Measurements from ENCODE around the gene ADH1B. TPM values are rescaled to one million over a fixed set of nuclear protein-coding genes. Genes with fewer than 3 reads are reported as not detected.

ADH1B gene
- total and polyA plus RNA-seq, 4 donors: 38.3 to 1,460 (median 911) TPM

DNA sequence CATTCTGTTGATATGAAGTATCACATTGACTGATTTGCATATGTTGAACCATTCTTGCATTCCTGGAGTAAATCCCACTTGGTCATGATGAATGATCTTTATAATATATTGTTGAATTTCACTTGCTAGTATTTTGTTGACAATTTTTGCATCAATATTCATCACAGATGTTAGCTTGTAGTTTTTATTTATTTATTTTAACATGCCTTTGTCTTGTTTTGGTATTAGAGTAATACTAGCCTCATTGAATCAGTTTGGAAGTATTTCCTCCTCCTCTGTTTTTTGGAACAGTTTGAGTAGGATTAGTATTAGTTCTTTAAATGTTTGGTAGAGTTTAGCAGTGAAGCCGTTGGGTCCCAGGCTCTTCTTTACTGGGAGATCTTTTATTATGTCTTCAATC lies 45.3 kb upstream of the ADH1B start:
- no peaks in the 10 kb centered on the region for H3K4me1 ChIP-seq (ENCODE audit: control insufficient read depth in 4 of 4, insufficient read depth in 4 of 4, low read length in 3 of 4)
- H3K9ac ChIP-seq (ENCODE audit: low read depth in 1 of 2, low read length in 2 of 2): no peak overlapping the region
- H3K9me3 ChIP-seq (ENCODE audit: control insufficient read depth in 4 of 4, low read length in 3 of 4): no peaks in the 10 kb centered on the region
- DNase-seq (ENCODE audit: low spot score): no peak
- TF ChIP-seq JUND (IDR thresholded peaks at IDR 0.05) (no peak), SP1 (IDR thresholded peaks at IDR 0.05) (no peak), HNF4G (IDR thresholded peaks at IDR 0.05) (no peak), TAF1 (conservative IDR thresholded peaks at IDR 0.05) (no peak), RAD21 (IDR thresholded peaks at IDR 0.05) (no peak), GABPA (IDR thresholded peaks at IDR 0.05 in 1 of 2, conservative IDR thresholded peaks at IDR 0.05 in 1 of 2) (no peak), NR2F2 (IDR thresholded peaks at IDR 0.05) (no peak), HNF4A (conservative IDR thresholded peaks at IDR 0.05) (no peak), RXRA (IDR thresholded peaks at IDR 0.05) (no peak), FOXA2 (IDR thresholded peaks at IDR 0.05) (no peak), YY1 (IDR thresholded peaks at IDR 0.05) (no peak), EGR1 (IDR thresholded peaks at IDR 0.05; ENCODE audit: low read depth in 2 of 2) (no peak), FOXA1 (IDR thresholded peaks at IDR 0.05) (no peak)
- TF ChIP-seq, protein P1, sequence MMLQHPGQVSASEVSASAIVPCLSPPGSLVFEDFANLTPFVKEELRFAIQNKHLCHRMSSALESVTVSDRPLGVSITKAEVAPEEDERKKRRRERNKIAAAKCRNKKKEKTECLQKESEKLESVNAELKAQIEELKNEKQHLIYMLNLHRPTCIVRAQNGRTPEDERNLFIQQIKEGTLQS (IDR thresholded peaks at IDR 0.05): no peak
- TF ChIP-seq, protein P2, sequence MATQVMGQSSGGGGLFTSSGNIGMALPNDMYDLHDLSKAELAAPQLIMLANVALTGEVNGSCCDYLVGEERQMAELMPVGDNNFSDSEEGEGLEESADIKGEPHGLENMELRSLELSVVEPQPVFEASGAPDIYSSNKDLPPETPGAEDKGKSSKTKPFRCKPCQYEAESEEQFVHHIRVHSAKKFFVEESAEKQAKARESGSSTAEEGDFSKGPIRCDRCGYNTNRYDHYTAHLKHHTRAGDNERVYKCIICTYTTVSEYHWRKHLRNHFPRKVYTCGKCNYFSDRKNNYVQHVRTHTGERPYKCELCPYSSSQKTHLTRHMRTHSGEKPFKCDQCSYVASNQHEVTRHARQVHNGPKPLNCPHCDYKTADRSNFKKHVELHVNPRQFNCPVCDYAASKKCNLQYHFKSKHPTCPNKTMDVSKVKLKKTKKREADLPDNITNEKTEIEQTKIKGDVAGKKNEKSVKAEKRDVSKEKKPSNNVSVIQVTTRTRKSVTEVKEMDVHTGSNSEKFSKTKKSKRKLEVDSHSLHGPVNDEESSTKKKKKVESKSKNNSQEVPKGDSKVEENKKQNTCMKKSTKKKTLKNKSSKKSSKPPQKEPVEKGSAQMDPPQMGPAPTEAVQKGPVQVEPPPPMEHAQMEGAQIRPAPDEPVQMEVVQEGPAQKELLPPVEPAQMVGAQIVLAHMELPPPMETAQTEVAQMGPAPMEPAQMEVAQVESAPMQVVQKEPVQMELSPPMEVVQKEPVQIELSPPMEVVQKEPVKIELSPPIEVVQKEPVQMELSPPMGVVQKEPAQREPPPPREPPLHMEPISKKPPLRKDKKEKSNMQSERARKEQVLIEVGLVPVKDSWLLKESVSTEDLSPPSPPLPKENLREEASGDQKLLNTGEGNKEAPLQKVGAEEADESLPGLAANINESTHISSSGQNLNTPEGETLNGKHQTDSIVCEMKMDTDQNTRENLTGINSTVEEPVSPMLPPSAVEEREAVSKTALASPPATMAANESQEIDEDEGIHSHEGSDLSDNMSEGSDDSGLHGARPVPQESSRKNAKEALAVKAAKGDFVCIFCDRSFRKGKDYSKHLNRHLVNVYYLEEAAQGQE (IDR thresholded peaks at IDR 0.05): no peak
- TF ChIP-seq, protein P3, sequence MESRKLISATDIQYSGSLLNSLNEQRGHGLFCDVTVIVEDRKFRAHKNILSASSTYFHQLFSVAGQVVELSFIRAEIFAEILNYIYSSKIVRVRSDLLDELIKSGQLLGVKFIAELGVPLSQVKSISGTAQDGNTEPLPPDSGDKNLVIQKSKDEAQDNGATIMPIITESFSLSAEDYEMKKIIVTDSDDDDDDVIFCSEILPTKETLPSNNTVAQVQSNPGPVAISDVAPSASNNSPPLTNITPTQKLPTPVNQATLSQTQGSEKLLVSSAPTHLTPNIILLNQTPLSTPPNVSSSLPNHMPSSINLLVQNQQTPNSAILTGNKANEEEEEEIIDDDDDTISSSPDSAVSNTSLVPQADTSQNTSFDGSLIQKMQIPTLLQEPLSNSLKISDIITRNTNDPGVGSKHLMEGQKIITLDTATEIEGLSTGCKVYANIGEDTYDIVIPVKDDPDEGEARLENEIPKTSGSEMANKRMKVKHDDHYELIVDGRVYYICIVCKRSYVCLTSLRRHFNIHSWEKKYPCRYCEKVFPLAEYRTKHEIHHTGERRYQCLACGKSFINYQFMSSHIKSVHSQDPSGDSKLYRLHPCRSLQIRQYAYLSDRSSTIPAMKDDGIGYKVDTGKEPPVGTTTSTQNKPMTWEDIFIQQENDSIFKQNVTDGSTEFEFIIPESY (IDR thresholded peaks at IDR 0.05): no peak
- TF ChIP-seq, protein P4, sequence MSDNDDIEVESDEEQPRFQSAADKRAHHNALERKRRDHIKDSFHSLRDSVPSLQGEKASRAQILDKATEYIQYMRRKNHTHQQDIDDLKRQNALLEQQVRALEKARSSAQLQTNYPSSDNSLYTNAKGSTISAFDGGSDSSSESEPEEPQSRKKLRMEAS (IDR thresholded peaks at IDR 0.05): no peak
- TF ChIP-seq, protein P5, sequence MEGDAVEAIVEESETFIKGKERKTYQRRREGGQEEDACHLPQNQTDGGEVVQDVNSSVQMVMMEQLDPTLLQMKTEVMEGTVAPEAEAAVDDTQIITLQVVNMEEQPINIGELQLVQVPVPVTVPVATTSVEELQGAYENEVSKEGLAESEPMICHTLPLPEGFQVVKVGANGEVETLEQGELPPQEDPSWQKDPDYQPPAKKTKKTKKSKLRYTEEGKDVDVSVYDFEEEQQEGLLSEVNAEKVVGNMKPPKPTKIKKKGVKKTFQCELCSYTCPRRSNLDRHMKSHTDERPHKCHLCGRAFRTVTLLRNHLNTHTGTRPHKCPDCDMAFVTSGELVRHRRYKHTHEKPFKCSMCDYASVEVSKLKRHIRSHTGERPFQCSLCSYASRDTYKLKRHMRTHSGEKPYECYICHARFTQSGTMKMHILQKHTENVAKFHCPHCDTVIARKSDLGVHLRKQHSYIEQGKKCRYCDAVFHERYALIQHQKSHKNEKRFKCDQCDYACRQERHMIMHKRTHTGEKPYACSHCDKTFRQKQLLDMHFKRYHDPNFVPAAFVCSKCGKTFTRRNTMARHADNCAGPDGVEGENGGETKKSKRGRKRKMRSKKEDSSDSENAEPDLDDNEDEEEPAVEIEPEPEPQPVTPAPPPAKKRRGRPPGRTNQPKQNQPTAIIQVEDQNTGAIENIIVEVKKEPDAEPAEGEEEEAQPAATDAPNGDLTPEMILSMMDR (IDR thresholded peaks at IDR 0.05; ENCODE audit: low read depth, low read length, missing input control): no peak
- H3K4me3 ChIP-seq (ENCODE audit: low read depth in 1 of 3, low read length in 3 of 3): no peak overlapping the region
- H3K27ac ChIP-seq (ENCODE audit: low read depth in 1 of 2, low read length in 2 of 2): no peak overlapping the region
- no peaks in the 10 kb centered on the region for H3K27me3 ChIP-seq (ENCODE audit: control insufficient read depth in 4 of 4, insufficient read depth in 4 of 4, low read length in 3 of 4)
- WGBS: 89% methylated on average over 1 of the region's 1 CpG
- H3K36me3 ChIP-seq (ENCODE audit: control insufficient read depth in 4 of 4, insufficient read depth in 3 of 4, low read depth in 1 of 4, low read length in 3 of 4): no peaks in the 10 kb centered on the region
